ENCODE results near the gene FBXW11. TPM values are rescaled to one million over a fixed set of nuclear protein-coding genes. Genes with fewer than 3 reads are reported as not detected.

Gene FBXW11
- total and polyA plus RNA-seq, 8 donors = 47.6 to 56.9 (median 54.4) TPM

DNA sequence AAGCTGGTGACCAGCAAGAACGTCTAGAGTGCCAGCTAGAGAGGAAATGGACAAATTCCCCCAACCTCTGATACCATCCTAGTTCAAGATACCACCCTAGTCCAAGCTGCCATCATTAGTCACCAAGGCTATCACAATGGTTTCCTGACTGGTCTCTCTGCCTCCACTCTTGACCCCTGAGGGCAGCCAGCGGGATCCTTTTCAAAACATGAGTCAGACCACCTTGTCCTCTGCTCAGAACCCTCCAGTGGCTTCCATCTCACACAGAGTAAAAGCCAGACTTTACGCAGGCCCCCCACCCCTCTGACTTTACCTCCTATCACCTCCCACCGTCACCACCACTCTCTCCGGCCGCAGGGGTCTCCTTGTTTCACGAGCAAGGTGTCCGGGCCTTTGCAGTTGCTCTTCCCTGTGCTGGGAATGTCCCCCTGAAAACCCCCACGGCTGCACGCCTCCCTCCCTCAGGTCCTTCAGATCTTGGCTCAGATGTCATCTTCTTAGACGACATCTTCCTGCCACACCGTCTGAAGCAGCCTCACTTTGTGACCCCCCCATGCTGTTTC is 42.2 kb upstream of the FBXW11 start:
- Histone ChIP-seq H3K27me3 (no peaks in the 10 kb centered on the region), H3K4me1 (peaks cover 0 to 8% of the 10 kb centered on the region in 2 donors), H3K27ac (no peak overlapping the region), H3K36me3 (peaks cover 0 to 96% of the 10 kb centered on the region in 2 donors), H3K4me3 (no peak overlapping the region), H3K9me3 (no peaks in the 10 kb centered on the region)
- intact Hi-C loops (cut with DNase I) = loop anchor here in 1 of 2 donors (10.0 kb wide), 1 partner anchor 134 kb away; no protein-coding TSS in a partner anchor
- DNase-seq (no peak), ATAC-seq (no peak)
- TF ChIP-seq, protein P1, sequence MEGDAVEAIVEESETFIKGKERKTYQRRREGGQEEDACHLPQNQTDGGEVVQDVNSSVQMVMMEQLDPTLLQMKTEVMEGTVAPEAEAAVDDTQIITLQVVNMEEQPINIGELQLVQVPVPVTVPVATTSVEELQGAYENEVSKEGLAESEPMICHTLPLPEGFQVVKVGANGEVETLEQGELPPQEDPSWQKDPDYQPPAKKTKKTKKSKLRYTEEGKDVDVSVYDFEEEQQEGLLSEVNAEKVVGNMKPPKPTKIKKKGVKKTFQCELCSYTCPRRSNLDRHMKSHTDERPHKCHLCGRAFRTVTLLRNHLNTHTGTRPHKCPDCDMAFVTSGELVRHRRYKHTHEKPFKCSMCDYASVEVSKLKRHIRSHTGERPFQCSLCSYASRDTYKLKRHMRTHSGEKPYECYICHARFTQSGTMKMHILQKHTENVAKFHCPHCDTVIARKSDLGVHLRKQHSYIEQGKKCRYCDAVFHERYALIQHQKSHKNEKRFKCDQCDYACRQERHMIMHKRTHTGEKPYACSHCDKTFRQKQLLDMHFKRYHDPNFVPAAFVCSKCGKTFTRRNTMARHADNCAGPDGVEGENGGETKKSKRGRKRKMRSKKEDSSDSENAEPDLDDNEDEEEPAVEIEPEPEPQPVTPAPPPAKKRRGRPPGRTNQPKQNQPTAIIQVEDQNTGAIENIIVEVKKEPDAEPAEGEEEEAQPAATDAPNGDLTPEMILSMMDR (IDR thresholded peaks at IDR 0.05) = no peak

DNA sequence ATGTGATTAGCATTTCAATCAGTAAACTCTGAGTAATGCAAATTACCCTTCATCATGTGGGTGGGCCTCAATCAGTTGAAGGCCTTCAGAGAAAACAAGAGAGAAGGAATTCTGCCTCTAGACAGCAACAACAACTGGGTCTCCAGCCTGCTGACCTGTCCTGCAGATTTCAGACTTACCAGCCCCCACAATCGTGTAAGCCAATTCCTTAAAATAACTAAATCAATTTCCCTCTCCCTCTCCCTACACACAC is 41.7 kb upstream of the FBXW11 start:
- no peak for DNase-seq
- H3K27ac ChIP-seq = no peak overlapping the region
- H3K4me3 ChIP-seq = no peak overlapping the region
- TF ChIP-seq, protein P1 (IDR thresholded peaks at IDR 0.05) = no peak
- peaks cover 0 to 8% of the 10 kb centered on the region in 2 donors for H3K4me1 ChIP-seq
- no peaks in the 10 kb centered on the region for H3K27me3 ChIP-seq
- H3K36me3 ChIP-seq = peaks cover 0 to 96% of the 10 kb centered on the region in 2 donors
- ATAC-seq = no peak
- H3K9me3 ChIP-seq = no peaks in the 10 kb centered on the region
- intact Hi-C loops (cut with DNase I) = loop anchor here in 1 of 2 donors (10.0 kb wide), 1 partner anchor 133 kb away; no protein-coding TSS in a partner anchor

DNA sequence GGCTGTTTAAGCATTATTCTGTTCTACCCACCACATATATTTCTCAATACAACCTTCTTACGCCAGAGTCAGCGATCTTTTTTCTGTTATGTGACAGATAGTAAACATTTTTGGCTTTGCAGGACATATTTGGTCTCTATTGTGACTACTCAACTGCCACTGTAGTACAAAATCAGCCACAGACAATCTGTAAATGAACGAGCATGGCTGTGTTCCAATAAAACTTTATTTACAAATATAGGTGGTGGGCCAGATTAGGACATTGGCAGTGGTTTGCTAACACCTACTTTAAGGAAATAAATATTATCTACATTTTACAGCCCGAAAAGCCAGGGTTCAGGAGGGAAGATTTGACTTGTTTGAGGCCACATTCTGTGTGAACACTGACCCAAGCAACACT is 40.2 kb upstream of the FBXW11 start:
- H3K27me3 ChIP-seq = no peaks in the 10 kb centered on the region
- H3K27ac ChIP-seq = no peak overlapping the region
- peak in 1 of 4 donors; percentile 19 for DNase-seq
- TF ChIP-seq, protein P1 (IDR thresholded peaks at IDR 0.05) = no peak
- intact Hi-C loops (cut with DNase I) = loop anchor here in 1 of 2 donors (10.0 kb wide), 1 partner anchor 132 kb away; no protein-coding TSS in a partner anchor
- peaks cover 0 to 8% of the 10 kb centered on the region in 2 donors for H3K4me1 ChIP-seq
- H3K36me3 ChIP-seq = peaks cover 0 to 91% of the 10 kb centered on the region in 2 donors
- H3K9me3 ChIP-seq = no peaks in the 10 kb centered on the region
- H3K4me3 ChIP-seq = no peak overlapping the region
- ATAC-seq = no peak

DNA sequence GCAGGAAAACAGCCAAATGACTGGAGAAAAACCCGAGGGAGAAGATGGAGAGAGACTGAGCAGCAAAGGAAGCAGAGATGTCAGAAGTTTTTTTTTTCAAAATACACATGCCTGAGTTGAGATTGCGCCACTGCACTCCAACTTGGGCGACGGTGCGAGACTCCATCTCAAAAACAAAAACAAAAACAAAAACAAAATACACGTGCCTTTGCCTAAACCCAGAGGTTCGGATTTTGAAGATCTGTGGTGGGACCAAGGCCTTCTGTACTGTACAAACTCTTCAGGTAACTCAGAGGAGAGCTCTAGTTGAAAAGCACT is 38.8 kb upstream of the FBXW11 start:
- Histone ChIP-seq H3K27ac (no peak overlapping the region), H3K27me3 (no peaks in the 10 kb centered on the region), H3K4me3 (no peak overlapping the region), H3K4me1 (peaks cover 0 to 8% of the 10 kb centered on the region in 2 donors), H3K9me3 (no peaks in the 10 kb centered on the region), H3K36me3 (peaks cover 0 to 78% of the 10 kb centered on the region in 2 donors)
- DNase-seq (no peak), ATAC-seq (no peak)
- TF ChIP-seq, protein P1 (IDR thresholded peaks at IDR 0.05) = no peak
- intact Hi-C loops (cut with DNase I) = loop anchor here in 1 of 2 donors (10.0 kb wide), 1 partner anchor 130 kb away; no protein-coding TSS in a partner anchor

DNA sequence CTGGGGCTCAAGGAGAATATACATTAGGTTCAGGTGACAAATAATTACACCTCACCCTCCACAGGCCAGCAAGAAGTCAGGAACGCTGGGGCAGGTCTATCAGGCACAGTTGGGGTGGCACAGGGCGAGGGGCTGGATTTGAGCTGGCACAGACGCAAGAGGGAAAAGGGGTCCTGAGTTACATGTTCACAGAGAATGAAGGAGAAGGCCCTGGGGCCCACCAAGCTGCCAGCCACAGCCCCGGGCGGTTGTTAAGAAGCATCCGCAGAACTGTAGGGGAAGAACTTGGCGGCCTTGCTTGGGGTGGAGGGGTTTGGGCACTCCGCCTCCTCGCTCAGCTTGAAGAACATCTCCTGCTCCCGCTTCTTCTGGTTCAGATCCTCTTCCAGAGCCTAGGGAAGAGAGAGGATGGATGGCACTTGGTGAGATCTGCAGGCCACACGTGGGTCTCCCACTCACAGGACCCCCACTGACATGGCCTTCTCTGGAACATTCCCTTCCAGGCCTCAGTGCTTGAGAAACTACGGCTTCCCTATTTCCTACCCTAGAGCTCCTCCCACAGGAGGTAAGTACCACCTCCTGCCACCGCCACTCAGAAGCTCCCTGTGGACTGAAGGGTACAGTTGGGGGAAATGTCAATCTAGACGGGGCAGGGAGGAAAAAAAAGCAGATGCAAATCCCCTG is 38.3 kb upstream of the FBXW11 start:
- DNase-seq (no peak), ATAC-seq (no peak)
- Histone ChIP-seq H3K4me1 (peaks cover 0 to 8% of the 10 kb centered on the region in 2 donors), H3K36me3 (peaks cover 0 to 73% of the 10 kb centered on the region in 2 donors), H3K27ac (no peak overlapping the region), H3K4me3 (no peak overlapping the region), H3K27me3 (no peaks in the 10 kb centered on the region), H3K9me3 (no peaks in the 10 kb centered on the region)
- intact Hi-C loops (cut with DNase I) = loop anchor here in 1 of 2 donors (10.0 kb wide), 1 partner anchor 130 kb away; no protein-coding TSS in a partner anchor
- TF ChIP-seq, protein P1 (IDR thresholded peaks at IDR 0.05) = no peak

Measured in left lung (tissue), 10 donors.